GM12878 (cell line): ENCODE measurements around the gene CREB3L4. TPM values are rescaled to one million over a fixed set of nuclear protein-coding genes. Genes with fewer than 3 reads are reported as not detected.

ENCODE experiments used
- ATAC-seq: fragments of 200-7000 bp; cut with Tn5 transposase; 3 replicates; pipeline ENCODE4 v1.9.1; 2020; ENCODE audit warnings: mild to moderate bottlenecking, moderate library complexity
- BruUV-seq: library from RNA; stranded (reverse); fragments of 400-500 nt; replicated peaks from 2 replicates; lab custom pipeline; 2021; lab: Mats Ljungman, UMichigan
- CTCF ChIA-PET: fragments of 300-600 bp; sonication (Branson Sonifier 250); formaldehyde crosslinking; extraction: SDS; loops from one replicate; lab custom pipeline; 2021; ENCODE audit warnings: inconsistent platforms; lab: Yijun Ruan, JAX
- POLR2A ChIA-PET: fragments of 350-600 bp; formaldehyde crosslinking; extraction: SDS; loops from one replicate; lab custom pipeline; 2021; ENCODE audit warnings: inconsistent platforms; lab: Charles Lee
- RAD21 ChIA-PET: fragments of 300-600 bp; sonication (Branson Sonifier 250); formaldehyde crosslinking; loops from one replicate; lab custom pipeline; 2023; ENCODE audit warnings: antibody characterized with exemption; ENCODE audit not compliant: unreplicated experiment; lab: Charles Lee
- SMC1A ChIA-PET: fragments of 300-600 bp; sonication (Branson Sonifier 250); formaldehyde crosslinking; loops from one replicate; lab custom pipeline; 2023; ENCODE audit not compliant: unreplicated experiment, uncharacterized antibody; lab: Charles Lee
- DNase-seq: peaks from one replicate; pipeline ENCODE4 v3.0.0-alpha.2; 2011; ENCODE audit warnings: low read depth, low spot score
- FAIRE-seq: peaks from 3 replicates; lab custom pipeline; 2011; peaks lifted over from hg19 to GRCh38; lab: Jason Lieb, UNC
- H2AFZ ChIP-seq: 2 replicates; pipeline ENCODE4 v1.6.0; 2011; ENCODE audit warnings: low read depth, low read length, control low read depth; ENCODE audit not compliant: control insufficient read depth
- H3K27ac ChIP-seq: 2 replicates; pipeline ENCODE4 v1.5.1; 2011; ENCODE audit warnings: control low read depth; ENCODE audit not compliant: control insufficient read depth, insufficient read depth
- H3K27me3 ChIP-seq, 2 experiments: replicated peaks in 1 of 2; 2 replicates each; pipeline versions ENCODE4 v1.6.0 to v1.6.1; 2011; ENCODE audit warnings: low read length in 1 of 2; ENCODE audit not compliant: control insufficient read depth in 2 of 2, insufficient read depth in 2 of 2
- H3K36me3 ChIP-seq, 2 experiments: 2 replicates each; pipeline ENCODE4 v1.5.1; 2011; ENCODE audit warnings: low read length in 1 of 2; ENCODE audit not compliant: control insufficient read depth in 2 of 2, insufficient read depth in 2 of 2
- H3K4me1 ChIP-seq: 2 replicates; pipeline ENCODE4 v1.6.1; 2011; ENCODE audit warnings: mild to moderate bottlenecking, low read length, moderate library complexity, mixed read lengths; ENCODE audit not compliant: control insufficient read depth, insufficient read depth
- H3K4me2 ChIP-seq: 2 replicates; pipeline ENCODE4 v1.6.0; 2011; ENCODE audit warnings: control low read depth; ENCODE audit not compliant: control insufficient read depth, insufficient read depth
- H3K4me3 ChIP-seq: fragments of 200-600 bp; sonication (generic); 2 replicates; pipeline ENCODE4 v1.5.1; 2016
- H3K79me2 ChIP-seq: 2 replicates; pipeline ENCODE4 v1.6.0; 2011; ENCODE audit warnings: low read length; ENCODE audit not compliant: control insufficient read depth, insufficient read depth
- H3K9ac ChIP-seq: 2 replicates; pipeline ENCODE4 v1.8.0; 2011; ENCODE audit warnings: low read length, control low read depth, mixed read lengths; ENCODE audit not compliant: control insufficient read depth, insufficient read depth
- H3K9me3 ChIP-seq: replicated peaks from 3 replicates; pipeline ENCODE4 v1.5.1; 2011; ENCODE audit warnings: mild to moderate bottlenecking, low read length; ENCODE audit not compliant: control insufficient read depth, insufficient read depth
- H4K20me1 ChIP-seq: 2 replicates; pipeline ENCODE4 v1.6.0; 2011; ENCODE audit not compliant: control insufficient read depth, insufficient read depth
- CBX3 ChIP-seq: fragments of 200-600 bp; sonication (generic); IDR thresholded peaks from 2 replicates; pipeline ENCODE4 v1.6.1; 2016; ENCODE audit warnings: low read depth, borderline replicate concordance
- CBX5 ChIP-seq: sonication (generic); IDR thresholded peaks from 2 replicates; pipeline ENCODE4 v1.6.1; 2016; ENCODE audit warnings: low read depth, moderate library complexity, mild to moderate bottlenecking, inconsistent platforms
- NRF1 ChIP-seq: conservative IDR thresholded peaks from 2 replicates; pipeline ENCODE4 v1.6.1; 2011; ENCODE audit warnings: mild to moderate bottlenecking, low read depth, low read length, improper control_type of control experiment
- STAT3 ChIP-seq: IDR thresholded peaks from 2 replicates; pipeline ENCODE4 v1.6.1; 2011; ENCODE audit warnings: low read depth, low read length, improper control_type of control experiment
- ZBED1 ChIP-seq: IDR thresholded peaks from 2 replicates; pipeline ENCODE4 v1.6.1; 2016; ENCODE audit warnings: borderline replicate concordance
- ZNF24 ChIP-seq: fragments of 450-650 bp; IDR thresholded peaks from 2 replicates; pipeline ENCODE4 v1.6.1; 2017; ENCODE audit warnings: antibody characterized with exemption, mild to moderate bottlenecking
- ZSCAN29 ChIP-seq: fragments of 450-650 bp; IDR thresholded peaks from 2 replicates; pipeline ENCODE4 v1.6.1; 2017; ENCODE audit warnings: mild to moderate bottlenecking, moderate library complexity
- WGBS: methylation state at CpG from one replicate; pipeline ENCODE4 v1.1.6; 2016; ENCODE audit warnings: low lambda C conversion rate; ENCODE audit not compliant: insufficient replicate concordance, insufficient coverage; ENCODE audit errors: missing lambda C conversion rate; 5-methylcytosine and 5-hydroxymethylcytosine counted together
- in situ Hi-C: fragments of 300-500 bp; cut with MboI; formaldehyde crosslinking; loops from 9 replicates; pipeline ENCODE4 v1.14.3; 2018; ENCODE audit warnings: mixed read lengths
- intact Hi-C: fragments of 100-400 bp; cut with micrococcal nuclease; formaldehyde crosslinking; loops from one replicate; pipeline ENCODE4 v1.14.2; 2022; ENCODE audit not compliant: unreplicated experiment
- polyA plus RNA-seq, 11 experiments: library from polyadenylated mRNA; depleted of rRNA in 4 of 11; unstranded in 6 of 11; stranded (reverse) in 5 of 11; fragments of >200 nt; fragmentation: Nextera tagmentation in 4 of 11; fragmentation: Illumina TruSeq in 1 of 11; extraction: Ambion mirVana in 4 of 11; extraction: Trizol in 1 of 11; gene quantifications; 1 replicate in 1 of 11; 2 replicates in 10 of 11; pipeline versions ENCODE4 v1.2.1 to v1.2.3, GENCODE V29; 2011 to 2016; ENCODE audit warnings: inconsistent platforms in 2 of 11, missing spikeins in 2 of 11, low read depth in 1 of 11
- total RNA-seq, 4 experiments: library from RNA; depleted of rRNA in 3 of 4; stranded (reverse); fragments of >200 nt in 3 of 4; fragmentation: Illumina TruSeq in 1 of 4; extraction: Trizol in 1 of 4; gene quantifications; 2 replicates each; pipeline versions ENCODE4 v1.2.1 to v1.2.3, GENCODE V29; 2013 to 2021
- TF ChIP-seq, protein P1 (sequence below): fragments of 450-650 bp; IDR thresholded peaks from 2 replicates; pipeline ENCODE4 v1.6.1; 2017; ENCODE audit warnings: borderline replicate concordance
- TF ChIP-seq, protein P2 (sequence below): IDR thresholded peaks from 2 replicates; pipeline ENCODE4 v1.6.1; 2011; ENCODE audit warnings: mild to moderate bottlenecking, low read depth, low read length, moderate library complexity; ENCODE audit not compliant: insufficient replicate concordance
- TF ChIP-seq, protein P3 (sequence below): fragments of 450-650 bp; IDR thresholded peaks from 2 replicates; pipeline ENCODE4 v1.6.1; 2017; ENCODE audit warnings: mild to moderate bottlenecking
- TF ChIP-seq, protein P4 (sequence below): IDR thresholded peaks from 2 replicates; pipeline ENCODE4 v1.6.1; 2012; ENCODE audit warnings: improper control_type of control experiment, low read depth, low read length; ENCODE audit not compliant: insufficient replicate concordance

The CREB3L4 gene
- total and polyA plus RNA-seq, 10 of the 15 experiments (the other 5 are each of a cell fraction or from before 2014, with no cell fraction given): 9.7 to 14.0 (median 12.1) TPM

DNA sequence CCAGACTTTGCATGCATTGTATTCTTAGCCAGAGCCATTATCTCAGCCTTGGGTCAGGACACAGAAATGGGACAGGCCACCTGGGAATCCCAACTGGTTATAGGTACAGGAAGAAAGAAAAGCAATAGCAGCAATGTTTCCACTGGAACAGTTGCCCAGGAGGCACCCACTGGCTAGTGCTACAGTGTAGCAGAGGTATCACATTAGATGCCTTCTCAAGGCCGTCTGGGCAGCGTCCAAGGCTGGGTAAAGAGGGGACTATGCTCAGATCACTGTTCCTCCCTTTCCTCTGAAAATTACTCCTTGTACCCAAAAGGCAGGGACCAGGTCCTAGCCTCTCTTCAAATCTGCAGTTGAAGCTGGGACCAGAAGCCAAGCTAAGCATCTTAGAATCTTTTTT, 2.6 kb downstream of the CREB3L4 start:
- FAIRE-seq (no peak), ATAC-seq (no peak), DNase-seq (no peak)
- Histone ChIP-seq H3K9ac (no peak overlapping the region), H3K4me2 (no peak overlapping the region), H4K20me1 (no peaks in the 10 kb centered on the region), H3K27ac (no peak overlapping the region), H3K9me3 (no peaks in the 10 kb centered on the region), H3K4me1 (peaks cover 19% of the 10 kb centered on the region), H3K4me3 (no peak overlapping the region), H2AFZ (no peak overlapping the region), H3K36me3 (peaks cover 8 to 16% of the 10 kb centered on the region in 2 experiments), H3K79me2 (peaks cover 18% of the 10 kb centered on the region), H3K27me3 (no peaks in the 10 kb centered on the region)
- ChIA-PET POLR2A (interaction anchor here (0.6 kb wide), 2 partner anchors 46 to 208 kb away, joined by 3 to 6 read pairs; no protein-coding TSS in a partner anchor), SMC1A (interaction anchor here (0.5 to 1.2 kb wide), 2 partner anchors 17 to 365 kb away, joined by 3 read pairs; no protein-coding TSS in a partner anchor), RAD21 (no interaction called here), CTCF (interaction anchor here (0.6 kb wide), 1 partner anchor 433 kb away, joined by 5 read pairs; no protein-coding TSS in a partner anchor)
- intact Hi-C loops (no loop called here), in situ Hi-C loops (no loop called here)
- BruUV-seq: no TSS peak
- WGBS: 100% methylated on average over 2 of the region's 2 CpGs
- TF ChIP-seq, protein P1, sequence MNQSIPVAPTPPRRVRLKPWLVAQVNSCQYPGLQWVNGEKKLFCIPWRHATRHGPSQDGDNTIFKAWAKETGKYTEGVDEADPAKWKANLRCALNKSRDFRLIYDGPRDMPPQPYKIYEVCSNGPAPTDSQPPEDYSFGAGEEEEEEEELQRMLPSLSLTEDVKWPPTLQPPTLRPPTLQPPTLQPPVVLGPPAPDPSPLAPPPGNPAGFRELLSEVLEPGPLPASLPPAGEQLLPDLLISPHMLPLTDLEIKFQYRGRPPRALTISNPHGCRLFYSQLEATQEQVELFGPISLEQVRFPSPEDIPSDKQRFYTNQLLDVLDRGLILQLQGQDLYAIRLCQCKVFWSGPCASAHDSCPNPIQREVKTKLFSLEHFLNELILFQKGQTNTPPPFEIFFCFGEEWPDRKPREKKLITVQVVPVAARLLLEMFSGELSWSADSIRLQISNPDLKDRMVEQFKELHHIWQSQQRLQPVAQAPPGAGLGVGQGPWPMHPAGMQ: no peak
- TF ChIP-seq ZSCAN29: no peak
- no peak for TF ChIP-seq ZBED1
- no peak for TF ChIP-seq STAT3
- no peak for TF ChIP-seq CBX3
- TF ChIP-seq, protein P2, sequence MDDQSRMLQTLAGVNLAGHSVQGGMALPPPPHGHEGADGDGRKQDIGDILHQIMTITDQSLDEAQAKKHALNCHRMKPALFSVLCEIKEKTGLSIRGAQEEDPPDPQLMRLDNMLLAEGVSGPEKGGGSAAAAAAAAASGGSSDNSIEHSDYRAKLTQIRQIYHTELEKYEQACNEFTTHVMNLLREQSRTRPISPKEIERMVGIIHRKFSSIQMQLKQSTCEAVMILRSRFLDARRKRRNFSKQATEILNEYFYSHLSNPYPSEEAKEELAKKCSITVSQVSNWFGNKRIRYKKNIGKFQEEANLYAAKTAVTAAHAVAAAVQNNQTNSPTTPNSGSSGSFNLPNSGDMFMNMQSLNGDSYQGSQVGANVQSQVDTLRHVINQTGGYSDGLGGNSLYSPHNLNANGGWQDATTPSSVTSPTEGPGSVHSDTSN: no peak
- TF ChIP-seq, protein P3, sequence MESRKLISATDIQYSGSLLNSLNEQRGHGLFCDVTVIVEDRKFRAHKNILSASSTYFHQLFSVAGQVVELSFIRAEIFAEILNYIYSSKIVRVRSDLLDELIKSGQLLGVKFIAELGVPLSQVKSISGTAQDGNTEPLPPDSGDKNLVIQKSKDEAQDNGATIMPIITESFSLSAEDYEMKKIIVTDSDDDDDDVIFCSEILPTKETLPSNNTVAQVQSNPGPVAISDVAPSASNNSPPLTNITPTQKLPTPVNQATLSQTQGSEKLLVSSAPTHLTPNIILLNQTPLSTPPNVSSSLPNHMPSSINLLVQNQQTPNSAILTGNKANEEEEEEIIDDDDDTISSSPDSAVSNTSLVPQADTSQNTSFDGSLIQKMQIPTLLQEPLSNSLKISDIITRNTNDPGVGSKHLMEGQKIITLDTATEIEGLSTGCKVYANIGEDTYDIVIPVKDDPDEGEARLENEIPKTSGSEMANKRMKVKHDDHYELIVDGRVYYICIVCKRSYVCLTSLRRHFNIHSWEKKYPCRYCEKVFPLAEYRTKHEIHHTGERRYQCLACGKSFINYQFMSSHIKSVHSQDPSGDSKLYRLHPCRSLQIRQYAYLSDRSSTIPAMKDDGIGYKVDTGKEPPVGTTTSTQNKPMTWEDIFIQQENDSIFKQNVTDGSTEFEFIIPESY: no peak
- TF ChIP-seq NRF1: no peak
- no peak for TF ChIP-seq CBX5
- TF ChIP-seq, protein P4, sequence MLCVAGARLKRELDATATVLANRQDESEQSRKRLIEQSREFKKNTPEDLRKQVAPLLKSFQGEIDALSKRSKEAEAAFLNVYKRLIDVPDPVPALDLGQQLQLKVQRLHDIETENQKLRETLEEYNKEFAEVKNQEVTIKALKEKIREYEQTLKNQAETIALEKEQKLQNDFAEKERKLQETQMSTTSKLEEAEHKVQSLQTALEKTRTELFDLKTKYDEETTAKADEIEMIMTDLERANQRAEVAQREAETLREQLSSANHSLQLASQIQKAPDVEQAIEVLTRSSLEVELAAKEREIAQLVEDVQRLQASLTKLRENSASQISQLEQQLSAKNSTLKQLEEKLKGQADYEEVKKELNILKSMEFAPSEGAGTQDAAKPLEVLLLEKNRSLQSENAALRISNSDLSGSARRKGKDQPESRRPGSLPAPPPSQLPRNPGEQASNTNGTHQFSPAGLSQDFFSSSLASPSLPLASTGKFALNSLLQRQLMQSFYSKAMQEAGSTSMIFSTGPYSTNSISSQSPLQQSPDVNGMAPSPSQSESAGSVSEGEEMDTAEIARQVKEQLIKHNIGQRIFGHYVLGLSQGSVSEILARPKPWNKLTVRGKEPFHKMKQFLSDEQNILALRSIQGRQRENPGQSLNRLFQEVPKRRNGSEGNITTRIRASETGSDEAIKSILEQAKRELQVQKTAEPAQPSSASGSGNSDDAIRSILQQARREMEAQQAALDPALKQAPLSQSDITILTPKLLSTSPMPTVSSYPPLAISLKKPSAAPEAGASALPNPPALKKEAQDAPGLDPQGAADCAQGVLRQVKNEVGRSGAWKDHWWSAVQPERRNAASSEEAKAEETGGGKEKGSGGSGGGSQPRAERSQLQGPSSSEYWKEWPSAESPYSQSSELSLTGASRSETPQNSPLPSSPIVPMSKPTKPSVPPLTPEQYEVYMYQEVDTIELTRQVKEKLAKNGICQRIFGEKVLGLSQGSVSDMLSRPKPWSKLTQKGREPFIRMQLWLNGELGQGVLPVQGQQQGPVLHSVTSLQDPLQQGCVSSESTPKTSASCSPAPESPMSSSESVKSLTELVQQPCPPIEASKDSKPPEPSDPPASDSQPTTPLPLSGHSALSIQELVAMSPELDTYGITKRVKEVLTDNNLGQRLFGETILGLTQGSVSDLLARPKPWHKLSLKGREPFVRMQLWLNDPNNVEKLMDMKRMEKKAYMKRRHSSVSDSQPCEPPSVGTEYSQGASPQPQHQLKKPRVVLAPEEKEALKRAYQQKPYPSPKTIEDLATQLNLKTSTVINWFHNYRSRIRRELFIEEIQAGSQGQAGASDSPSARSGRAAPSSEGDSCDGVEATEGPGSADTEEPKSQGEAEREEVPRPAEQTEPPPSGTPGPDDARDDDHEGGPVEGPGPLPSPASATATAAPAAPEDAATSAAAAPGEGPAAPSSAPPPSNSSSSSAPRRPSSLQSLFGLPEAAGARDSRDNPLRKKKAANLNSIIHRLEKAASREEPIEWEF: no peak
- no peak for TF ChIP-seq ZNF24
